ENCODE data around the gene SAE1. TPM values are rescaled to one million over a fixed set of nuclear protein-coding genes. Genes with fewer than 3 reads are reported as not detected.
A peak's percentile ranks its signal among the peaks of the same experiment; 100 is the strongest.

SAE1 gene
- total RNA-seq, 1 experiment from 2014 or later: 174 TPM

DNA sequence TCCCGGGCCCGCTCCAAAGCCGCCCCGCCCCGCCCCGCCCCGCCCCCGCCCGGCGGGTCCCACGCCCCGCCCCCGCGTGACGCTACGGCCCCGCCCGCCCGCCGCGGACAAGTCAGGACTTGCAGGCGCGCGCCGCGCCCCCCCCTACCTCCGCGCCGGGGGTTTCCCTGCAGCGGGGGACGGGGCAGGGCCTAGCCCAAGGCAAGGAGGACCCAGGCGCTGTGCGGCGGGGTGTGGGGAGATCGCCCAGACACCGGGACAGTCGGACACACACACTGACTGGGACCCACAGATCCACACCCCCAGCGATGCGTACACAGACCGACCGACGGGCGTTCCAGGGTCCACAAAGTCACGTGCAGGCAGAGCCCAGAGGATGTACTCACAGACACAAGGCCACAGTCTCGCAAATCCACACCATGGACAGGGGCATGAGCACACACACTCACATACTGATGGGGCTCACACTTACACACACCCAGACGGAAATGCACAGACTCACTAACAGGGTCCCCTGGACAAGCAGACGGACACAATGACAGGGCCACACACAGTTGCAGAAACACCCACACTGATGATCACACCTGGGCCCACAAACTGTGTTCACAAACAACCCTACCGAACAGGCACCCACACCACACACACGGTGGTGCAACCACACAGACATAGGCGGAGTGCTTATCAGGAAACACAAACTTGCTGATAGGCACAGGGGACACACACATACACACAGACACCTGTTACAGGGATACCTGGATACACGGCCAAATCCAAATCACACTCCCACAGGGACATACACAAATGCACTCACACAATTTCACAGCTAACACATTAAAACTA, 100.8 kb downstream of the SAE1 start:
- CTCF ChIA-PET: interaction anchor here (0.8 to 2.2 kb wide), 5 partner anchors 9 to 119 kb away, joined by 3 to 17 read pairs (median 7); partner anchors contain the start of gene ZC3H4
- Mint-ChIP-seq H3K9me3 (ENCODE audit: low read depth, unreplicated experiment) (no peaks in the 10 kb centered on the region), H3K4me1 (ENCODE audit: low read depth, unreplicated experiment) (peaks cover 19% of the 10 kb centered on the region), H3K27me3 (ENCODE audit: unreplicated experiment) (peaks cover 11% of the 10 kb centered on the region), H3K27ac (ENCODE audit: unreplicated experiment) (peak overlapping the region; percentile 69), H3K4me3 (ENCODE audit: low read depth, unreplicated experiment) (no peak overlapping the region), H3K36me3 (ENCODE audit: insufficient read depth, unreplicated experiment) (peaks cover 22% of the 10 kb centered on the region)
- TF ChIP-seq, protein P1, sequence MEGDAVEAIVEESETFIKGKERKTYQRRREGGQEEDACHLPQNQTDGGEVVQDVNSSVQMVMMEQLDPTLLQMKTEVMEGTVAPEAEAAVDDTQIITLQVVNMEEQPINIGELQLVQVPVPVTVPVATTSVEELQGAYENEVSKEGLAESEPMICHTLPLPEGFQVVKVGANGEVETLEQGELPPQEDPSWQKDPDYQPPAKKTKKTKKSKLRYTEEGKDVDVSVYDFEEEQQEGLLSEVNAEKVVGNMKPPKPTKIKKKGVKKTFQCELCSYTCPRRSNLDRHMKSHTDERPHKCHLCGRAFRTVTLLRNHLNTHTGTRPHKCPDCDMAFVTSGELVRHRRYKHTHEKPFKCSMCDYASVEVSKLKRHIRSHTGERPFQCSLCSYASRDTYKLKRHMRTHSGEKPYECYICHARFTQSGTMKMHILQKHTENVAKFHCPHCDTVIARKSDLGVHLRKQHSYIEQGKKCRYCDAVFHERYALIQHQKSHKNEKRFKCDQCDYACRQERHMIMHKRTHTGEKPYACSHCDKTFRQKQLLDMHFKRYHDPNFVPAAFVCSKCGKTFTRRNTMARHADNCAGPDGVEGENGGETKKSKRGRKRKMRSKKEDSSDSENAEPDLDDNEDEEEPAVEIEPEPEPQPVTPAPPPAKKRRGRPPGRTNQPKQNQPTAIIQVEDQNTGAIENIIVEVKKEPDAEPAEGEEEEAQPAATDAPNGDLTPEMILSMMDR (IDR thresholded peaks at IDR 0.05; ENCODE audit: unreplicated experiment): no peak
- intact Hi-C loops (cut with micrococcal nuclease; ENCODE audit: unreplicated experiment): no loop called here
- BruUV-seq (replicated peaks): no TSS peak
- peak; percentile 95 for DNase-seq

DNA sequence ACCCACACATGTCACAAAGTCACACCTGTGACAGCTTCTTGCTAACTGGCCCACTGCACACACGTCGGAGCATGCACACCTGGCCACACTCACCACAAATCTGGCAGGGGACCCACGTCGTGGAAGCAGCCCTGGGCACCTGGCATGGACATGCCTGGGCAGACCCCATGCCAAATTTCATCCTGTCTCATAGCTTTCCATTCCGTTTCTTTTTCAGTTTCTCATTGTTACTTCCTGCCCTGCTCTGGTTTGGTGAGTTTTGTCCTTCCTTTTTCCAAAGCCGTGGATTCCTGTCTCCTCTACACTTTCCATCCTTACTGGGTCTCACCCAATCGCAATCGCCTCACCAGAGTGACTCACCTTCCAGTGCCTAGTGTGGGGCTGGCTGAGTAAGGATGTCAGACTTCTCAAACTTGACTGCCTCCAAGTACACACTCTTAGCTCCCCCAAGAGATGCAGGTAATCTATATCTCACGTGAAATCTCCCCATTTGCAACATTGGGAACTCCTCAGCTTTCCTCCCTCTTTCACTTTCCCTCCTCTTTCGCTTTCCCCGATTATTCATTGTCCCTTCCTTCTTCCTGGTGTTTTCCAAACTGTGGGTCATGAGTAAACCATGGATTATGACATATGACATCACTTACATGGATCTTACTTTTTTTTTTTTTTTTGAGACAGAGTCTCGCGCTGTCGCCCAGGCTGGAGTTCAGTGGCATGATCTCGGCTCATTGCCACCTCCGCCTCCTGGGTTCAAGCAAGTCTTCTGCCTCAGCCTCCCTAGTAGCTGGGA, 102.0 kb downstream of the SAE1 start:
- peak; percentile 63 for DNase-seq
- peaks cover 12% of the 10 kb centered on the region for H3K27me3 Mint-ChIP-seq (ENCODE audit: unreplicated experiment)
- CTCF ChIA-PET: interaction anchor here (0.7 to 2.2 kb wide), 7 partner anchors 8 to 120 kb away, joined by 3 to 17 read pairs (median 6); partner anchors contain the start of gene ZC3H4
- H3K4me1 Mint-ChIP-seq (ENCODE audit: low read depth, unreplicated experiment): peaks cover 19% of the 10 kb centered on the region
- peaks cover 22% of the 10 kb centered on the region for H3K36me3 Mint-ChIP-seq (ENCODE audit: insufficient read depth, unreplicated experiment)
- no peak overlapping the region for H3K4me3 Mint-ChIP-seq (ENCODE audit: low read depth, unreplicated experiment)
- intact Hi-C loops (cut with micrococcal nuclease; ENCODE audit: unreplicated experiment): no loop called here
- TF ChIP-seq, protein P1 (IDR thresholded peaks at IDR 0.05; ENCODE audit: unreplicated experiment): no peak
- H3K9me3 Mint-ChIP-seq (ENCODE audit: low read depth, unreplicated experiment): no peaks in the 10 kb centered on the region
- H3K27ac Mint-ChIP-seq (ENCODE audit: unreplicated experiment): peak overlapping the region; percentile 93
- TSS peak; percentile 62 for BruUV-seq (replicated peaks)

DNA sequence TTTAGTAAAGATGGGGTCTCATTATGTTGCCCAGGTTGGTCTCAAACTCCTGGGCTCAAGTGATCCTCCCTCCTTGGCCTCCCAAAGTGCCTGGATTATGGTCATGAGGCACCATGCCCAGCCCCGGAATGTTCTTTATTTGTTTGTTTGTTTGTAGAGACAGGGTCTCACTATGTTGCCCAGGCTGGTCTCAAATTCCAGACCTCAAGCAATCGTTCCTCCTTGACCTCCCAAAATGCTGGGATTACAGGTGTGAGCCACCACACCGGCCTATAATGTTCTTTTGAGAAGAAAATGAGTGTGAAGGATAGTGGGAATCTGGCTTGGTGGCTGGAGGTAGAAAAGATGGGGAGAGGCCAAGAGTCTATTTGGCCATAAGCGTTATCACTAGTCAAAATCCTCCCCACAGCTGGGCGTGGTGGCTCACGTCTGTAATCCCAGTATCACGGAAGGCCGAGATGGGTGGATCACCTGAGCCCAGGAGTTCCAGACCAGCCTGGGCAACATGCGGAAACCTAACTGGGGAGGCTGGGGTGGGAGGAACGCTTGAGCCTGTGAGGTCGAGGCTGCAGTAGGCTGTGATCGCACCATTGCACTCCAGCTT, 105.5 kb downstream of the SAE1 start:
- H3K4me1 Mint-ChIP-seq (ENCODE audit: low read depth, unreplicated experiment): peaks cover 27% of the 10 kb centered on the region
- H3K27ac Mint-ChIP-seq (ENCODE audit: unreplicated experiment): no peak overlapping the region
- TF ChIP-seq, protein P1 (IDR thresholded peaks at IDR 0.05; ENCODE audit: unreplicated experiment): no peak
- no TSS peak for BruUV-seq (replicated peaks)
- intact Hi-C loops (cut with micrococcal nuclease; ENCODE audit: unreplicated experiment): no loop called here
- H3K4me3 Mint-ChIP-seq (ENCODE audit: low read depth, unreplicated experiment): no peak overlapping the region
- CTCF ChIA-PET: interaction anchor here (0.6 to 0.7 kb wide), 2 partner anchors 22 to 261 kb away, joined by 3 to 6 read pairs; no protein-coding TSS in a partner anchor
- no peaks in the 10 kb centered on the region for H3K9me3 Mint-ChIP-seq (ENCODE audit: low read depth, unreplicated experiment)
- peaks cover 25% of the 10 kb centered on the region for H3K27me3 Mint-ChIP-seq (ENCODE audit: unreplicated experiment)
- DNase-seq: no peak
- H3K36me3 Mint-ChIP-seq (ENCODE audit: insufficient read depth, unreplicated experiment): peaks cover 38% of the 10 kb centered on the region

DNA sequence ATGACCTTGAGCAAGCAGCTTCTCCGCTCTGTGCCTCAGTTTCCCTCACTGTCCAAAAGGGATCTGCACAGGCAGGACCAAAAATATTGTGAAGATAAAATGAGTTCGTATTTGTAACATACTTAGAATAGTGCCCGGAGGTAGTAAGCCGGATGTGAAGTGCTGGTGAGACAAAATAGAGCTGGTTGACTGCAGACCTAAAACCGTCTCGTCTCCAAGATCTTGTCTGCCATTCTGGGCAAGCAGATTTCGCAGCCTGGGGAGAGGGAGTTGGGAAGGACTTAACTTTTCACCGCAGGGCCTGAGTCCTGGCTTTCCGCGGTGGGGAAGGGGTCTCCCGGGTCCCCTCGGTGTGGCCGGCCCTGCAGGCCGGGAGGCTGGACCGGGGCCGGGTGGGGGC, 108.5 kb downstream of the SAE1 start:
- Mint-ChIP-seq H3K27me3 (ENCODE audit: unreplicated experiment) (peaks cover 25% of the 10 kb centered on the region), H3K36me3 (ENCODE audit: insufficient read depth, unreplicated experiment) (peaks cover 21% of the 10 kb centered on the region), H3K27ac (ENCODE audit: unreplicated experiment) (no peak overlapping the region), H3K4me3 (ENCODE audit: low read depth, unreplicated experiment) (peak overlapping the region; percentile 41), H3K9me3 (ENCODE audit: low read depth, unreplicated experiment) (no peaks in the 10 kb centered on the region), H3K4me1 (ENCODE audit: low read depth, unreplicated experiment) (peaks cover 8% of the 10 kb centered on the region)
- intact Hi-C loops (cut with micrococcal nuclease; ENCODE audit: unreplicated experiment): no loop called here
- BruUV-seq (replicated peaks): no TSS peak
- TF ChIP-seq, protein P1 (IDR thresholded peaks at IDR 0.05; ENCODE audit: unreplicated experiment): no peak
- CTCF ChIA-PET: no interaction called here
- no peak for DNase-seq

All from Calu3 (cell line).